K562 (cell line): ENCODE results near the gene RARRES1. TPM values are rescaled to one million over a fixed set of nuclear protein-coding genes. Genes with fewer than 3 reads are reported as not detected.
A peak's percentile ranks its signal among the peaks of the same experiment; 100 is the strongest.

ENCODE experiments used
- E2F1 ChIP-seq: sonication (generic); formaldehyde crosslinking; IDR thresholded peaks from 2 replicates; pipeline ENCODE4 v1.8.1; 2023; ENCODE audit warnings: mild to moderate bottlenecking, missing genetic modification reagents, moderate library complexity
- EP300 ChIP-seq: IDR thresholded peaks from 2 replicates; pipeline ENCODE4 v1.6.1; 2012; ENCODE audit warnings: low read length, improper control_type of control experiment
- FUS ChIP-seq: fragments of 200-400 bp; formaldehyde crosslinking; optimal IDR thresholded peaks from 2 replicates; pipeline ENCODE3; 2017; ENCODE audit warnings: low read depth, low read length
- GABPB1 ChIP-seq: sonication (generic); formaldehyde crosslinking; IDR thresholded peaks from 2 replicates; pipeline ENCODE4 v1.8.0; 2022; ENCODE audit warnings: mild to moderate bottlenecking, missing genetic modification reagents
- PPARD ChIP-seq: fragments of 250-450 bp; sonication (Bioruptor Pico); IDR thresholded peaks from 2 replicates; pipeline ENCODE4 v1.8.0; 2022; ENCODE audit warnings: inconsistent platforms, mild to moderate bottlenecking, moderate library complexity
- RERE ChIP-seq: sonication (generic); formaldehyde crosslinking; IDR thresholded peaks from 2 replicates; pipeline ENCODE4 v1.8.0; 2023; ENCODE audit warnings: missing genetic modification reagents, mild to moderate bottlenecking, borderline replicate concordance
- TFAP4 ChIP-seq: sonication (generic); formaldehyde crosslinking; IDR thresholded peaks from 2 replicates; pipeline ENCODE4 v1.8.0; 2022; ENCODE audit warnings: missing genetic modification reagents, mild to moderate bottlenecking, moderate library complexity, borderline replicate concordance
- ZNF592 ChIP-seq: fragments of 450-650 bp; IDR thresholded peaks from 2 replicates; pipeline ENCODE4 v1.6.1; 2017; ENCODE audit warnings: antibody characterized with exemption, mild to moderate bottlenecking
- ZNF785 ChIP-seq: fragments of 250-450 bp; sonication (Bioruptor Pico); IDR thresholded peaks from 2 replicates; pipeline ENCODE4 v1.4.0; 2020; ENCODE audit warnings: mild to moderate bottlenecking
- polyA plus RNA-seq, 8 experiments: library from polyadenylated mRNA; depleted of rRNA in 4 of 8; stranded (reverse) in 5 of 8; unstranded in 3 of 8; fragments of >200 nt; fragmentation: Nextera tagmentation in 2 of 8; fragmentation: Illumina TruSeq in 1 of 8; extraction: Ambion mirVana in 2 of 8; extraction: Trizol in 1 of 8; gene quantifications; 2 replicates each; pipeline versions ENCODE4 v1.2.1 to v1.2.3, GENCODE V29; 2011 to 2014; ENCODE audit warnings: inconsistent platforms in 1 of 8, missing spikeins in 1 of 8
- total RNA-seq, 7 experiments: library from RNA; depleted of rRNA in 6 of 7; stranded (reverse); fragments of >200 nt in 6 of 7; fragmentation: Illumina TruSeq in 2 of 7; extraction: Trizol in 2 of 7; gene quantifications; 2 replicates each; pipeline versions ENCODE4 v1.2.1 to v1.2.3, GENCODE V29; 2011 to 2021; ENCODE audit warnings: low replicate concordance in 1 of 7

The RARRES1 gene
- total and polyA plus RNA-seq, 9 of the 15 experiments (the other 6 are each of a cell fraction or from before 2014, with no cell fraction given) = not detected

- no peak for TF ChIP-seq E2F1 (CRISPR knock-in tag)
- TF ChIP-seq EP300 = peak; percentile 92
- no peak for TF ChIP-seq ZNF785 (CRISPR knock-in tag)
- no peak for TF ChIP-seq RERE (CRISPR knock-in tag)
- no peak for TF ChIP-seq PPARD
- 0 out of 2 replicates have a peak, but pooled peaks have one; percentile 21 for TF ChIP-seq GABPB1 (CRISPR knock-in tag)
- TF ChIP-seq ZNF592 = peak; percentile 73
- peak; percentile 23; the same call in 1 of the 2 replicates for TF ChIP-seq TFAP4 (CRISPR knock-in tag)
- TF ChIP-seq FUS = no peak
Measured at GRCh38 chr3:158743664-158744566, 11.7 kb upstream of the RARRES1 start (continued).
